Ectodermal cell (in vitro differentiated cells): ENCODE data around the gene SPOCK1.
A peak's percentile ranks its signal among the peaks of the same experiment; 100 is the strongest.
"Not testable (repeated sequence)": the region's sequence is repeated elsewhere in the genome, so short reads cannot be mapped to it uniquely, and the experiment has no call there.

Experiments used
- H3K27ac ChIP-seq: 2 replicates; pipeline ENCODE4 v1.7.0; 2013; ENCODE audit warnings: mild to moderate bottlenecking, low read depth, low read length; ENCODE audit not compliant: insufficient read depth, poor library complexity, severe bottlenecking
- H3K27me3 ChIP-seq: 2 replicates; pipeline ENCODE4 v1.7.0; 2013; ENCODE audit warnings: mild to moderate bottlenecking, low read length; ENCODE audit not compliant: insufficient read depth, control insufficient read depth, poor library complexity, severe bottlenecking
- H3K36me3 ChIP-seq: one replicate; pipeline ENCODE4 v1.7.0; 2013; ENCODE audit warnings: low read length; ENCODE audit not compliant: control insufficient read depth, insufficient read depth
- H3K4me1 ChIP-seq: one replicate; pipeline ENCODE4 v1.7.0; 2013; ENCODE audit warnings: low read length; ENCODE audit not compliant: control insufficient read depth, insufficient read depth
- H3K4me3 ChIP-seq: 2 replicates; pipeline ENCODE4 v1.7.0; 2013; ENCODE audit warnings: low read depth, low read length, control low read depth; ENCODE audit not compliant: insufficient read depth
- H3K9me3 ChIP-seq: 2 replicates; pipeline ENCODE4 v1.7.0; 2013; ENCODE audit warnings: mild to moderate bottlenecking, low read length, moderate library complexity; ENCODE audit not compliant: control insufficient read depth
- WGBS, 2 experiments: methylation state at CpG; one replicate each; pipeline ENCODE4 v1.1.7; 2013; ENCODE audit warnings: missing lambda C conversion rate in 2 of 2; 5-methylcytosine and 5-hydroxymethylcytosine counted together

SPOCK1 gene

DNA sequence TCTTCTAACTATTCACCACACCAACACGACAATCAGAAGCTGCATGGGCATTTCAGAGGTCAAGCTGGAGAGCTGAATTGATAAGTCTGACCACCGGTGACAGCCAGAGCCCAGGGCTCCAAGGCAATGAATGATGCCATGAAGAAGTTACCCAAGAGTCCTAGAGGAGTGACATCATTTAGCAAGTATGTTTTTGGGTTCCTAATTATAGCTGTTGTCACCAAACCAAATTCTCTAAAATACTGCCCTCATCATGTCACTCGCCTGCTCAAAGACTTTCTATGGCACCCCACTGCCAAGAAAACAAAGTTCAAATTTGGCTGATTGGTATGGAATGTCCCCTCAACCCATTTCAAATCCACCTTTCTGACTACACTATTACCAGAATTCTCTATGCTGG is 235.1 kb downstream of the SPOCK1 start:
- H3K4me3 ChIP-seq: no peak overlapping the region
- H3K27me3 ChIP-seq: no peaks in the 10 kb centered on the region
- H3K9me3 ChIP-seq: no peaks in the 10 kb centered on the region
- WGBS, 2 experiments: 85 to 93% methylated on average over 3 of the region's 3 CpGs
- H3K4me1 ChIP-seq: peaks cover 8% of the 10 kb centered on the region
- no peaks in the 10 kb centered on the region for H3K36me3 ChIP-seq
- H3K27ac ChIP-seq: no peak overlapping the region

DNA sequence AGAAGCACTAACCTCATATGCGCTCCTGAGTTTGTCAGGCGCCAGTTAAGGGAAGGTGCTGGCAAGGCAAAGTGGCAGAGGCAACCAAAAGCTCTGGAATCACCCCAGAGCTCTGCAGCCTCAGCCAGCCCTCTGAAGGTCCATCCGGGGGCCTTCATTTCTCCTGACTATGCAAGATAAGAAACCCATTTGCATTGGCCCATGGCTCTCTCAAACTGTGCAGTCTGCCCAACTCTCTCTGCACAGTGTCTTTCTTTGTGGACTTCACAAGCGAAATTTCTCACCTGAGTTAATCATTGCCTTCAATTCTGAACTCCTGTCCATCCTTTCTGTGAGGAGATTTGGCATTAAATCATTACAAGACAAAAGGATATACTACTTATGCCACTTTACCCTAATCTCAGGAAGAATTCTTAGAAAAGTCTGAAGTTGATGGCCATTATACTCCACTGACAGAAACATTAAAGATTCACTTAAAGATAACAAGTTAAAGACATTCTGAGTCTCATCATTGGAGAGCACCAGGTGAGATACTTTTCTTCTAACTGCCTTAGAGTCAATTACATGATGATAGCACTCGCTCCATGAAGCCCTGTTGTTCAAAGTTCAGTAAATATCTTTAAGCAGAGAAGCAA is 235.6 kb downstream of the SPOCK1 start:
- 70 to 76% methylated on average over 5 of the region's 5 CpGs for WGBS, 2 experiments
- Histone ChIP-seq H3K27ac (no peak overlapping the region), H3K9me3 (no peaks in the 10 kb centered on the region), H3K4me3 (no peak overlapping the region), H3K36me3 (no peaks in the 10 kb centered on the region), H3K27me3 (no peaks in the 10 kb centered on the region), H3K4me1 (peaks cover 8% of the 10 kb centered on the region)

DNA sequence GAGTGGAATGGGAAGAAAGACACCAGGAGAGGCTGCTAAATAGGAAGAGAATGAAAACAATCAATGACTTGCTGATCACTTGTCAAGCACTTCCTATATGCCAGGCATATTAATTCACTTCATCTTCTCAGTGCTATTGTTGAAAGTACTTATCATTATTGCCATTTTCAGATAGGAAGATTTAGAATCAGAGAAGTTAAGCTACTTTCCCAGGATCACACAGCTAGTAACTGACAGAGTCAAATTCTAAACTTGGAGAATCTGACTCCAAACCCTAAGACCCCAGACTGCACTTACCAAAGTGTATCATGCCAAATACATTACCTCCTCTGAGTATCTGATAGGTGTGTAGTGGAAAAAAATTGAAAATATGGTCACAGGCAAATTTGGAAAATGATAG is 236.3 kb downstream of the SPOCK1 start:
- no peaks in the 10 kb centered on the region for H3K9me3 ChIP-seq
- H3K4me3 ChIP-seq: no peak overlapping the region
- no peaks in the 10 kb centered on the region for H3K27me3 ChIP-seq
- peaks cover 8% of the 10 kb centered on the region for H3K4me1 ChIP-seq
- H3K36me3 ChIP-seq: no peaks in the 10 kb centered on the region
- no peak overlapping the region for H3K27ac ChIP-seq

- Histone ChIP-seq H3K9me3 (no peaks in the 10 kb centered on the region), H3K36me3 (no peaks in the 10 kb centered on the region), H3K27me3 (no peaks in the 10 kb centered on the region), H3K4me3 (no peak overlapping the region), H3K4me1 (peaks cover 8% of the 10 kb centered on the region), H3K27ac (peak overlapping the region; percentile 19)
- 62 to 74% methylated on average over 5 of the region's 5 CpGs for WGBS, 2 experiments
These were observed 238.1 kb downstream of the SPOCK1 start for GRCh38 chr5:137260820-137261695.

GRCh38 chr5:137259115-137259514 is 240.0 kb downstream of the SPOCK1 start:
- H3K27me3 ChIP-seq, H3K4me3 ChIP-seq, H3K4me1 ChIP-seq, H3K27ac ChIP-seq, H3K9me3 ChIP-seq, H3K36me3 ChIP-seq: not testable (repeated sequence)
- WGBS, 2 experiments: 82% methylated on average over 1 of the region's 2 CpGs; no CpG with 5 or more reads in 1 of the 2 experiments

DNA sequence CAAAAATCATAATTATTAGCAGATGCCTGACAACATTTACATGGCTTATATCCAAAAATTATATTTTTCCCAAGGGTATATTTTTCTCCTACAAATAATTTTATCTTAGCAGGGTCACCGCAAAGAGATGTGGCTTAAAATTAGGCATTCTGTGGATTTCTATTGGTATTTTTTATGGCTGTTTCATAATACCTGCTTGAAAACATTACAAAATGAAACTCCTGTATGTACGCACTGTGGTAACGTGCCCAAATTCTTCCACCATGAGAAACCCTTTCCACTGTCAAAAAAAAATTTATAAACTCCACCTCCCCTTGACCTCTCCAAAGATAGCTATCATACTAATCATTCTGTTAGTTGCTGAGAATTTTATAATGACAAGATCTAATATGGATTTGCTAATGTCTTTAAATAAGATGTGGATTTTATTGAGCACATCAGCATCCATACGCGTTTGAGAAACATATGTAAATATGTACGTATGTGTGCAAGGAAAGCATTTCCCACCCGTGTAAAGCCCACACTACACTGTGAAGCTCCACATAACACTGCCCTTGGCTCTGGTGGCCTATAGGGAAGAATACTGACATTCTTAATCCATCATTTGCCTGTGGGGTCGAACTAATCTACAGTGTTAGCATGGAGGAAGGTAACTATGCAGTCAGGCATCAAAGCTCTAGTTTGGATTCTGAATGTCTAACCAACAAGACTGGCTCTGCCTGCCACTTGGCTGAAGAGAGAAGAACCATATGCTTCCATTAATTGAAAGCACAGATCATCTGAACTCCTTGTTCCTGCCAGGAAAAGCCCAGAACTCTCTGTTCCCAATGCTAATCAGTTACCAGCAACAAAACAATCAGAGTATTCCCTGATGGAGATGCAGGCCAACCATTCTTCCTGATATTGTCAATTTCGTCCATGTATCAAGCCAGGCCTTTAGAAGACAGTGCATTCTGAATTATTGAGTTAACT is 244.7 kb downstream of the SPOCK1 start:
- Histone ChIP-seq H3K4me3 (no peak overlapping the region), H3K36me3 (no peaks in the 10 kb centered on the region), H3K27ac (no peak overlapping the region), H3K27me3 (no peaks in the 10 kb centered on the region), H3K9me3 (no peaks in the 10 kb centered on the region), H3K4me1 (no peaks in the 10 kb centered on the region)
- 91 to 93% methylated on average over 6 to 9 of the region's 9 CpGs for WGBS, 2 experiments

GRCh38 chr5:137252512-137252911 is 246.6 kb downstream of the SPOCK1 start:
- 93% methylated on average over 2 of the region's 2 CpGs for WGBS, 2 experiments
- H3K9me3 ChIP-seq: no peaks in the 10 kb centered on the region
- no peak overlapping the region for H3K27ac ChIP-seq
- no peaks in the 10 kb centered on the region for H3K36me3 ChIP-seq
- no peaks in the 10 kb centered on the region for H3K4me1 ChIP-seq
- no peaks in the 10 kb centered on the region for H3K27me3 ChIP-seq
- no peak overlapping the region for H3K4me3 ChIP-seq

DNA sequence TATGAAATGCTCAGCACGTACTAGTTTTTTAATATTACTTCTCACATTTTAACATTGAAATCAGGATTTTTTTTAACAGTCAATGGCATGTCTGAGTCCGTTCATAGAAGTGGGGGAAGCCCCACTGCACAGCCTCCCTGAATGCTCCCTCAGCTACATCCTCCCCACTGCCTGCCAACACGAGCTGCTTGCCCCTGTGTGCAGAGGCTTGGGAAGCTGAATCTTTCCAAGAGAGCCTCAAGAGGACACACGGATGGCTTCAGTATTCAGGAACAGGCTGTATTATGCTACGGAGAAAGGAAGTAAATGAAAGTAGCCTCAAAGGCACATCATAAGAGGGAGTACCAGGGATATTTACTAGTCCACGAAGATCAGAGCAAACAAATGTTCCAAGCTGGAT is 248.7 kb downstream of the SPOCK1 start:
- Histone ChIP-seq H3K27me3 (no peaks in the 10 kb centered on the region), H3K4me3 (no peak overlapping the region), H3K4me1 (no peaks in the 10 kb centered on the region), H3K27ac (no peak overlapping the region), H3K36me3 (no peaks in the 10 kb centered on the region), H3K9me3 (no peaks in the 10 kb centered on the region)
- 90 to 95% methylated on average over 6 of the region's 6 CpGs for WGBS, 2 experiments

DNA sequence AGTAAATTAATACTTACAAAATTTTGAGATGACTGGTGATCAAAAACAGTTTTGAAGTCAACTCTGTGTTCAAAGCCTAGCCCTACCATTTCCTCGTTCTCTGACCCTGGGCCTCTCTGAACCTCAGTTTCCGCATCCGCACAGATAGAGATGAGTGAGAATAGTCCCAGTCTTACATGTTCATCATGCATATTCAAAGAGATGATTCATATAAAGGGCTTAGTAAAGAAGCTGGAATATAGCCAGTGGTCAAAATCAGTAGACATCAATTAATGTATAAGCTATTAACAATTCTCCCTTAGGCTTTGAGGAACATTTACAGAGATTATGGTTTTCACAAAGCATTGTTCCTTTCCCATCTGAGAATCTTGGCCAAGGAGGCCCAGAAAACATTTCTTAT is 250.6 kb downstream of the SPOCK1 start:
- no peaks in the 10 kb centered on the region for H3K36me3 ChIP-seq
- WGBS, 2 experiments: 94 to 100% methylated on average over 3 of the region's 3 CpGs
- H3K4me3 ChIP-seq: no peak overlapping the region
- H3K27ac ChIP-seq: no peak overlapping the region
- no peaks in the 10 kb centered on the region for H3K4me1 ChIP-seq
- H3K9me3 ChIP-seq: no peaks in the 10 kb centered on the region
- H3K27me3 ChIP-seq: no peaks in the 10 kb centered on the region

- Histone ChIP-seq H3K36me3 (no peaks in the 10 kb centered on the region), H3K4me1 (no peaks in the 10 kb centered on the region), H3K4me3 (no peak overlapping the region), H3K27me3 (no peaks in the 10 kb centered on the region), H3K9me3 (no peaks in the 10 kb centered on the region), H3K27ac (no peak overlapping the region)
- WGBS, 2 experiments: 81 to 92% methylated on average over 2 of the region's 2 CpGs
These were observed 253.7 kb downstream of the SPOCK1 start for GRCh38 chr5:137245438-137245837.
